Neural cell (in vitro differentiated cells): Measurements from ENCODE around the gene B4GALT5. TPM values are rescaled to one million over a fixed set of nuclear protein-coding genes. Genes with fewer than 3 reads are reported as not detected.

Source experiments
- H2AFZ ChIP-seq: fragments of 200-600, 300-800 bp; sonication (generic), shearing (Covaris generic); 2 replicates; pipeline ENCODE4 v1.6.0; 2014; ENCODE audit warnings: low read depth, mild to moderate bottlenecking, antibody characterized with exemption, low read length, moderate library complexity
- H3F3A ChIP-seq: fragments of 200-600 bp; shearing (Covaris generic); 2 replicates; pipeline ENCODE4 v1.6.1; 2016; ENCODE audit warnings: mild to moderate bottlenecking, moderate library complexity, mixed read lengths, antibody characterized with exemption, low read length; ENCODE audit not compliant: insufficient read depth, poor library complexity, severe bottlenecking
- H3K27ac ChIP-seq: fragments of 200-600, 300-800 bp; sonication (generic), shearing (Covaris generic); 2 replicates; pipeline ENCODE4 v1.5.1; 2014; ENCODE audit warnings: mild to moderate bottlenecking, low read length, moderate library complexity
- H3K27me3 ChIP-seq: fragments of 300-800, 200-600 bp; sonication (generic), shearing (Covaris generic); 2 replicates; pipeline ENCODE4 v1.6.0; 2014; ENCODE audit warnings: mild to moderate bottlenecking, low read depth, low read length, moderate library complexity; ENCODE audit not compliant: insufficient read depth
- H3K36me3 ChIP-seq: fragments of 300-800, 200-600 bp; sonication (generic), shearing (Covaris generic); 2 replicates; pipeline ENCODE4 v1.5.1; 2014; ENCODE audit warnings: mild to moderate bottlenecking, antibody characterized with exemption, low read length, moderate library complexity; ENCODE audit not compliant: insufficient read depth
- H3K4me2 ChIP-seq: fragments of 300-800, 200-600 bp; sonication (generic), shearing (Covaris generic); 2 replicates; pipeline ENCODE4 v1.6.0; 2014; ENCODE audit warnings: mild to moderate bottlenecking, low read length
- H3K4me3 ChIP-seq: fragments of 300-800, 200-600 bp; sonication (generic), shearing (Covaris generic); 2 replicates; pipeline ENCODE4 v1.5.1; 2014; ENCODE audit warnings: mild to moderate bottlenecking, low read length, moderate library complexity
- H3K79me2 ChIP-seq: fragments of 200-600 bp; shearing (Covaris generic); replicated peaks from 2 replicates; pipeline ENCODE4 v1.6.0; 2014; ENCODE audit warnings: mild to moderate bottlenecking, low read length, moderate library complexity; ENCODE audit not compliant: insufficient read depth
- H3K9ac ChIP-seq: fragments of 300-800, 200-600 bp; sonication (generic), shearing (Covaris generic); 2 replicates; pipeline ENCODE4 v1.6.1; 2016; ENCODE audit warnings: mild to moderate bottlenecking, low read length, mixed read lengths
- H3K9me2 ChIP-seq: fragments of 200-600 bp; shearing (Covaris generic); 2 replicates; pipeline ENCODE4 v1.6.1; 2016; ENCODE audit warnings: mild to moderate bottlenecking, low read length, mixed read lengths; ENCODE audit not compliant: insufficient read depth
- H3K9me3 ChIP-seq: fragments of 200-600, 300-800 bp; sonication (generic), shearing (Covaris generic); 2 replicates; pipeline ENCODE4 v1.6.1; 2016; ENCODE audit warnings: mild to moderate bottlenecking, mixed run types, low read length, moderate library complexity, mixed read lengths
- H4K20me1 ChIP-seq: fragments of 200-600 bp; shearing (Covaris generic); 2 replicates; pipeline ENCODE4 v1.6.1; 2016; ENCODE audit warnings: mild to moderate bottlenecking, mixed run types; ENCODE audit not compliant: insufficient read depth
- CTCF ChIP-seq: fragments of 450-650 bp; IDR thresholded peaks from 2 replicates; pipeline ENCODE4 v1.5.1; 2014; ENCODE audit warnings: antibody characterized with exemption, mild to moderate bottlenecking, moderate library complexity; ENCODE audit not compliant: poor library complexity, severe bottlenecking
- EP300 ChIP-seq: fragments of 450-650 bp; conservative IDR thresholded peaks from 2 replicates; pipeline ENCODE4 v1.6.1; 2014; ENCODE audit warnings: antibody characterized with exemption, mild to moderate bottlenecking, moderate library complexity; ENCODE audit not compliant: poor library complexity, severe bottlenecking
- EZH2 ChIP-seq: fragments of 200-600, 300-800 bp; shearing (Covaris generic), sonication (generic); IDR thresholded peaks from 2 replicates; pipeline ENCODE4 v1.6.1; 2014; ENCODE audit warnings: antibody characterized with exemption, low read length, borderline replicate concordance, mild to moderate bottlenecking; ENCODE audit not compliant: insufficient read depth, poor library complexity, severe bottlenecking
- MXI1 ChIP-seq: fragments of 450-650 bp; conservative IDR thresholded peaks from 2 replicates; pipeline ENCODE4 v1.6.1; 2014; ENCODE audit warnings: antibody characterized with exemption, mild to moderate bottlenecking; ENCODE audit not compliant: poor library complexity, severe bottlenecking
- POLR2AphosphoS5 ChIP-seq: IDR thresholded peaks from 2 replicates; pipeline ENCODE4 v1.6.1; 2012
- RAD21 ChIP-seq: fragments of 450-650 bp; conservative IDR thresholded peaks from 2 replicates; pipeline ENCODE4 v1.6.1; 2014; ENCODE audit warnings: antibody characterized with exemption, mild to moderate bottlenecking, moderate library complexity
- REST ChIP-seq: IDR thresholded peaks from 2 replicates; pipeline ENCODE4 v1.6.1; 2012; ENCODE audit warnings: borderline replicate concordance
- SMC3 ChIP-seq: fragments of 450-650 bp; conservative IDR thresholded peaks from 2 replicates; pipeline ENCODE4 v1.6.1; 2014; ENCODE audit warnings: antibody characterized with exemption, mild to moderate bottlenecking, moderate library complexity; ENCODE audit not compliant: poor library complexity
- TAF1 ChIP-seq: IDR thresholded peaks from 2 replicates; pipeline ENCODE4 v1.6.1; 2012; ENCODE audit warnings: low read depth
- polyA plus RNA-seq: library from polyadenylated mRNA; depleted of rRNA; stranded (reverse); fragments of >200 nt; gene quantifications from 2 replicates; pipeline ENCODE4 v1.2.3, GENCODE V29; 2014

The B4GALT5 gene
- polyA plus RNA-seq, 1 donor from 2014 or later = 34.7 TPM

GRCh38 chr20:49602345-49603208 is 111.1 kb downstream of the B4GALT5 start:
- H3F3A ChIP-seq = no peaks in the 10 kb centered on the region
- no peak overlapping the region for H3K9ac ChIP-seq
- H3K4me3 ChIP-seq = no peak overlapping the region
- H3K27me3 ChIP-seq = no peaks in the 10 kb centered on the region
- H4K20me1 ChIP-seq = no peaks in the 10 kb centered on the region
- no peaks in the 10 kb centered on the region for H3K9me3 ChIP-seq
- no peaks in the 10 kb centered on the region for H3K36me3 ChIP-seq
- no peak overlapping the region for H3K27ac ChIP-seq
- H3K4me2 ChIP-seq = no peak overlapping the region
- H3K9me2 ChIP-seq = no peaks in the 10 kb centered on the region
- TF ChIP-seq EP300 (no peak), CTCF (no peak), SMC3 (no peak), POLR2AphosphoS5 (no peak), REST (no peak), MXI1 (no peak), EZH2 (no peak), RAD21 (no peak), TAF1 (no peak)
- H2AFZ ChIP-seq = no peak overlapping the region
- H3K79me2 ChIP-seq = no peaks in the 10 kb centered on the region

GRCh38 chr20:49601153-49601924 is 112.3 kb downstream of the B4GALT5 start:
- no peak overlapping the region for H3K4me2 ChIP-seq
- H3K4me3 ChIP-seq = no peak overlapping the region
- no peak overlapping the region for H3K9ac ChIP-seq
- no peaks in the 10 kb centered on the region for H3K9me3 ChIP-seq
- no peaks in the 10 kb centered on the region for H3F3A ChIP-seq
- no peaks in the 10 kb centered on the region for H3K27me3 ChIP-seq
- no peaks in the 10 kb centered on the region for H3K36me3 ChIP-seq
- H2AFZ ChIP-seq = no peak overlapping the region
- no peaks in the 10 kb centered on the region for H4K20me1 ChIP-seq
- H3K27ac ChIP-seq = no peak overlapping the region
- no peaks in the 10 kb centered on the region for H3K9me2 ChIP-seq
- no peaks in the 10 kb centered on the region for H3K79me2 ChIP-seq
- TF ChIP-seq POLR2AphosphoS5 (no peak), CTCF (no peak), RAD21 (no peak), REST (no peak), EP300 (no peak), SMC3 (no peak), TAF1 (no peak), MXI1 (no peak), EZH2 (no peak)
